ENCODE data around the gene LAMB2.

The LAMB2 gene

GRCh38 chr3:49093853-49094767, 38.7 kb downstream of the LAMB2 start, which contains the start of gene QRICH1:
QRICH1 (minus strand) TSS chr3:49094071; CDS start chr3:49077017, 17,054 bp downstream.
- in situ Hi-C loops (cut with MboI; ENCODE audit: low pct_unique_long_range_greater_than_20kb, low sequenced_read_pairs), result no loop called here
- DNase-seq, result peak; percentile 99

- peak; percentile 84 for DNase-seq
- in situ Hi-C loops (cut with MboI; ENCODE audit: low pct_unique_long_range_greater_than_20kb, low sequenced_read_pairs), result no loop called here
These were observed 39.7 kb downstream of the LAMB2 start for GRCh38 chr3:49092938-49093852.

- DNase-seq, result no peak
- in situ Hi-C loops (cut with MboI; ENCODE audit: low pct_unique_long_range_greater_than_20kb, low sequenced_read_pairs), result no loop called here
These were observed 51.4 kb downstream of the LAMB2 start for GRCh38 chr3:49081429-49081828.

- DNase-seq, result no peak
- in situ Hi-C loops (cut with MboI; ENCODE audit: low pct_unique_long_range_greater_than_20kb, low sequenced_read_pairs), result no loop called here
These were observed 53.6 kb downstream of the LAMB2 start for GRCh38 chr3:49079270-49079669.

- DNase-seq, result no peak
- in situ Hi-C loops (cut with MboI; ENCODE audit: low pct_unique_long_range_greater_than_20kb, low sequenced_read_pairs), result no loop called here
These were observed 56.2 kb downstream of the LAMB2 start for GRCh38 chr3:49076646-49077045.

GRCh38 chr3:49076116-49076515, 56.7 kb downstream of the LAMB2 start:
- DNase-seq, result no peak
- in situ Hi-C loops (cut with MboI; ENCODE audit: low pct_unique_long_range_greater_than_20kb, low sequenced_read_pairs), result no loop called here

All from KBM-7 (cell line).